HepG2 (cell line): ENCODE measurements around the gene PDGFA. TPM values are rescaled to one million over a fixed set of nuclear protein-coding genes. Genes with fewer than 3 reads are reported as not detected.

Source experiments
- ATAC-seq: fragments of 200-7000 bp; cut with Tn5 transposase; 3 replicates; pipeline ENCODE4 v1.9.1; 2020; ENCODE audit warnings: mild to moderate bottlenecking, moderate library complexity
- BruUV-seq: library from RNA; stranded (reverse); fragments of 400-500 nt; replicated peaks from 2 replicates; lab custom pipeline; 2021; lab: Mats Ljungman, UMichigan
- CTCF ChIA-PET: fragments of 300-600 bp; formaldehyde crosslinking; extraction: SDS; loops from one replicate; lab custom pipeline; 2021; ENCODE audit warnings: low total read pairs, inconsistent platforms, low intra/inter-chr PET ratio; lab: Yijun Ruan, JAX
- POLR2A ChIA-PET: fragments of 350-600 bp; sonication (Branson Sonifier 250); formaldehyde crosslinking; loops from one replicate; lab custom pipeline; 2020; ENCODE audit warnings: antibody characterized with exemption, inconsistent platforms; lab: Yijun Ruan, JAX
- DNase-seq: peaks from one replicate; pipeline ENCODE4 v3.0.0-alpha.2; 2015; ENCODE audit warnings: low spot score
- FAIRE-seq: peaks from 3 replicates; lab custom pipeline; 2011; peaks lifted over from hg19 to GRCh38; lab: Jason Lieb, UNC
- H2AFZ ChIP-seq: one replicate; pipeline ENCODE4 v1.6.1; 2011; ENCODE audit warnings: low read length, inconsistent platforms
- H3K27ac ChIP-seq: fragments of 300-600 bp; 3 replicates; pipeline ENCODE4 v1.8.0; 2011; ENCODE audit warnings: mixed run types, mild to moderate bottlenecking, mixed read lengths, low read length, inconsistent platforms; ENCODE audit not compliant: insufficient read depth; ENCODE audit errors: extremely low read length
- H3K27me3 ChIP-seq, 2 experiments: fragments of 200-600 bp in 1 of 2; 2 replicates in 1 of 2; 3 replicates in 1 of 2; pipeline versions ENCODE4 v1.6.0 to v1.8.0; 2011; ENCODE audit warnings: low read length in 2 of 2, mild to moderate bottlenecking in 2 of 2, moderate library complexity in 2 of 2, inconsistent platforms in 1 of 2; ENCODE audit not compliant: insufficient read depth in 2 of 2, control insufficient read depth in 1 of 2
- H3K36me3 ChIP-seq, 2 experiments: fragments of 200-600 bp in 1 of 2; replicated peaks in 1 of 2; 2 replicates in 1 of 2; 3 replicates in 1 of 2; pipeline versions ENCODE4 v1.5.1 to v1.8.0; 2011; ENCODE audit warnings: low read length in 2 of 2, inconsistent platforms in 1 of 2; ENCODE audit not compliant: insufficient read depth in 2 of 2, control insufficient read depth in 1 of 2
- H3K4me1 ChIP-seq: 2 replicates; pipeline ENCODE4 v1.5.1; 2012; ENCODE audit warnings: low read length, inconsistent platforms; ENCODE audit not compliant: insufficient read depth
- H3K4me2 ChIP-seq: 2 replicates; pipeline ENCODE4 v1.6.0; 2011; ENCODE audit warnings: low read depth, low read length, inconsistent platforms
- H3K4me3 ChIP-seq, 3 experiments: fragments of 200-600 bp in 1 of 3; sonication (generic), shearing (Covaris generic) in 1 of 3; replicated peaks in 1 of 3; 2 replicates each; pipeline ENCODE4 v1.5.1; 2011 to 2016; ENCODE audit warnings: low read length in 3 of 3, inconsistent platforms in 2 of 3, low read depth in 2 of 3, mild to moderate bottlenecking in 2 of 3, control low read depth in 1 of 3, mixed read lengths in 1 of 3; ENCODE audit not compliant: insufficient read depth in 1 of 3
- H3K79me2 ChIP-seq: one replicate; pipeline ENCODE4 v1.6.1; 2011; ENCODE audit warnings: low read length, inconsistent platforms; ENCODE audit not compliant: insufficient read depth
- H3K9ac ChIP-seq: 2 replicates; pipeline ENCODE4 v1.6.0; 2011; ENCODE audit warnings: mild to moderate bottlenecking, low read depth, low read length, inconsistent platforms; ENCODE audit not compliant: insufficient read depth
- H3K9me3 ChIP-seq: 2 replicates; pipeline ENCODE4 v1.5.1; 2012; ENCODE audit warnings: mild to moderate bottlenecking, low read length
- H4K20me1 ChIP-seq: 2 replicates; pipeline ENCODE4 v1.6.0; 2011; ENCODE audit warnings: inconsistent platforms, mild to moderate bottlenecking, low read length, moderate library complexity; ENCODE audit not compliant: insufficient read depth
- GLI4 ChIP-seq: sonication (generic); formaldehyde crosslinking; IDR thresholded peaks from 2 replicates; pipeline ENCODE4 v1.5.1; 2020; ENCODE audit warnings: missing genetic modification reagents, mild to moderate bottlenecking, moderate library complexity, borderline replicate concordance
- HNF4A ChIP-seq: sonication (generic); formaldehyde crosslinking; IDR thresholded peaks from 2 replicates; pipeline ENCODE4 v1.4.0; 2020; ENCODE audit warnings: missing genetic modification reagents
- MTA1 ChIP-seq: sonication (generic); formaldehyde crosslinking; IDR thresholded peaks from 2 replicates; pipeline ENCODE4 v1.4.0; 2020; ENCODE audit warnings: missing genetic modification reagents, mild to moderate bottlenecking, borderline replicate concordance
- NFATC3 ChIP-seq: sonication (generic); formaldehyde crosslinking; IDR thresholded peaks from 2 replicates; pipeline ENCODE4 v1.5.1; 2020; ENCODE audit warnings: mild to moderate bottlenecking, missing genetic modification reagents
- PLRG1 ChIP-seq: fragments of 450-650 bp; conservative IDR thresholded peaks from 2 replicates; pipeline ENCODE4 v1.6.1; 2016
- ZNF160 ChIP-seq: sonication (generic); formaldehyde crosslinking; IDR thresholded peaks from 2 replicates; pipeline ENCODE4 v1.8.0; 2022; ENCODE audit warnings: mild to moderate bottlenecking, inconsistent platforms, missing genetic modification reagents
- ZNF776 ChIP-seq: sonication (generic); formaldehyde crosslinking; IDR thresholded peaks from 2 replicates; pipeline ENCODE4 v1.4.0; 2020; ENCODE audit warnings: mild to moderate bottlenecking, missing genetic modification reagents
- WGBS: methylation state at CpG from one replicate; pipeline ENCODE4 v1.1.6; 2017; ENCODE audit warnings: low lambda C conversion rate; 5-methylcytosine and 5-hydroxymethylcytosine counted together
- in situ Hi-C: cut with HindIII; loops from 2 replicates; pipeline ENCODE4 v1.10.0; 2017; ENCODE audit warnings: low pct_unique_long_range_greater_than_20kb; ENCODE audit not compliant: extremely low pct_ligation_motif_present
- intact Hi-C: fragments of 100-400 bp; cut with micrococcal nuclease; formaldehyde crosslinking; loops from one replicate; pipeline ENCODE4 v1.10.0; 2022; ENCODE audit not compliant: unreplicated experiment
- polyA plus RNA-seq, 8 experiments: library from polyadenylated mRNA; depleted of rRNA in 3 of 8; stranded (reverse) in 7 of 8; unstranded in 1 of 8; fragments of >200 nt; fragmentation: Illumina TruSeq in 4 of 8; extraction: Trizol in 4 of 8; gene quantifications; 2 replicates each; pipeline versions ENCODE4 v1.2.1 to v1.2.3, GENCODE V29; 2011 to 2016; ENCODE audit warnings: low read depth in 4 of 8, missing spikeins in 1 of 8, mixed read lengths in 1 of 8; ENCODE audit not compliant: insufficient read depth in 1 of 8
- total RNA-seq, 5 experiments: library from RNA; depleted of rRNA; stranded (reverse); fragments of >200 nt; fragmentation: Illumina TruSeq; extraction: Trizol; gene quantifications; 2 replicates each; pipeline ENCODE4 v1.2.3, GENCODE V29; 2016; ENCODE audit warnings: low read depth in 1 of 5
- TF ChIP-seq, protein P1 (sequence below): sonication (generic); formaldehyde crosslinking; IDR thresholded peaks from 2 replicates; pipeline ENCODE4 v1.4.0; 2020; ENCODE audit warnings: missing genetic modification reagents
- TF ChIP-seq, protein P2 (sequence below): sonication (generic); formaldehyde crosslinking; IDR thresholded peaks from 2 replicates; pipeline ENCODE4 v1.8.0; 2022; ENCODE audit warnings: missing genetic modification reagents, low read depth, mild to moderate bottlenecking, borderline replicate concordance
- TF ChIP-seq, protein P3 (sequence below): sonication (generic); formaldehyde crosslinking; IDR thresholded peaks from 2 replicates; pipeline ENCODE4 v1.5.0; 2020; ENCODE audit warnings: mild to moderate bottlenecking, missing genetic modification reagents
- TF ChIP-seq, protein P4 (sequence below): sonication (generic); formaldehyde crosslinking; IDR thresholded peaks from 2 replicates; pipeline ENCODE4 v1.5.1; 2020; ENCODE audit warnings: missing genetic modification reagents, mild to moderate bottlenecking, borderline replicate concordance

Gene PDGFA
- total and polyA plus RNA-seq, 2 of the 13 experiments (the other 11 are each of a cell fraction or from before 2014, with no cell fraction given), result 1.5 to 3.4 TPM

DNA sequence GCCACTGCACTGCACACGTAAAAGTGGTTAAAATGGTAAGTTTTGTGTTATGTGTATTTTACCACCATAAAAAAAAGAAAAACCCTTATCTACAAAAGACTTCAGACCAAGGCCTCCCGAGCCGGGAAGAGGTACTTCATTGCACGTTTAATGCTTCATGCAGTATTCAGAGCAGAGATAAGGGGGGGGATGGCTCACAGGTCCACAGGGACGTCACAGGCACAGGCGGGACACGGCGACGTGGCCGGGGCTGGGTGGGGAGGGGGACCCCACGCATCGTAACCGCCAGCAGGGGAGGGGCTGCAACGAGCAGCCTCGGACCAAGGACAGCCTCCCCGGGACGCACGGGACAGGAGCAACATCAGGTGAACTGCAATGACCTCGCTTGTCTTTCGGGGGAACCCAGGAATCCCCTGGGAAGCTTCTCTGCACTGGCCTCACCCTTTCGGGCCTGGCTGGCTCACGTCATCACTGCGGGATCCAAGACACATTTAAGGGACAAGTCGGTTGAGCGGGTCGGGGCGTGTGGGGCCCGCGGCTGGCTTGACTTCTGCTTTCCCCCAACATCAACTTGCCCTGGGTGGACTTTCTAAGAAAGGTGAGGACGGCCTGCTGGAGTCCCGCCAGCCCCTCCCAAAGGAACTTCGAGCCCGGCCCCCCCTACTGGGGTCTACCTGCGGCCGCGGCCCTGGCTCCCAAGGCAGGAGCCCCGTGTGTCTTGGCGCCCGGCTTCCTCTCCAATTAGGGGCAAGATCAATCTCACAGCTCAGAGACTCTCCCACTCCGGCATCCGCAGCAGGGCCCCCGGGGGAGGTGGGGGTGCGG, 29.6 kb upstream of the PDGFA start:
- H3K4me2 ChIP-seq, result no peak overlapping the region
- H3K79me2 ChIP-seq, result no peaks in the 10 kb centered on the region
- TSS peak; percentile 57 for BruUV-seq
- no peaks in the 10 kb centered on the region for H3K36me3 ChIP-seq
- H3K9me3 ChIP-seq, result no peaks in the 10 kb centered on the region
- no peak overlapping the region for H3K4me3 ChIP-seq
- DNase-seq (no peak), ATAC-seq (no peak), FAIRE-seq (no peak)
- intact Hi-C loops (no loop called here), in situ Hi-C loops (no loop called here)
- no peaks in the 10 kb centered on the region for H4K20me1 ChIP-seq
- WGBS, result 88% methylated on average over 24 of the region's 43 CpGs
- no peak overlapping the region for H3K27ac ChIP-seq
- TF ChIP-seq ZNF776, result no peak
- TF ChIP-seq, protein P1, sequence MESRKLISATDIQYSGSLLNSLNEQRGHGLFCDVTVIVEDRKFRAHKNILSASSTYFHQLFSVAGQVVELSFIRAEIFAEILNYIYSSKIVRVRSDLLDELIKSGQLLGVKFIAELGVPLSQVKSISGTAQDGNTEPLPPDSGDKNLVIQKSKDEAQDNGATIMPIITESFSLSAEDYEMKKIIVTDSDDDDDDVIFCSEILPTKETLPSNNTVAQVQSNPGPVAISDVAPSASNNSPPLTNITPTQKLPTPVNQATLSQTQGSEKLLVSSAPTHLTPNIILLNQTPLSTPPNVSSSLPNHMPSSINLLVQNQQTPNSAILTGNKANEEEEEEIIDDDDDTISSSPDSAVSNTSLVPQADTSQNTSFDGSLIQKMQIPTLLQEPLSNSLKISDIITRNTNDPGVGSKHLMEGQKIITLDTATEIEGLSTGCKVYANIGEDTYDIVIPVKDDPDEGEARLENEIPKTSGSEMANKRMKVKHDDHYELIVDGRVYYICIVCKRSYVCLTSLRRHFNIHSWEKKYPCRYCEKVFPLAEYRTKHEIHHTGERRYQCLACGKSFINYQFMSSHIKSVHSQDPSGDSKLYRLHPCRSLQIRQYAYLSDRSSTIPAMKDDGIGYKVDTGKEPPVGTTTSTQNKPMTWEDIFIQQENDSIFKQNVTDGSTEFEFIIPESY, result 0 out of 2 replicates have a peak, but pooled peaks have one; percentile 13
- TF ChIP-seq ZNF160 (CRISPR knock-in tag), result no peak
- TF ChIP-seq MTA1 (CRISPR knock-in tag), result no peak
- ChIA-PET POLR2A (no interaction called here), CTCF (no interaction called here)
- no peak overlapping the region for H2AFZ ChIP-seq
- H3K27me3 ChIP-seq, result no peaks in the 10 kb centered on the region
- no peak overlapping the region for H3K9ac ChIP-seq
- H3K4me1 ChIP-seq, result peaks cover 20% of the 10 kb centered on the region

DNA sequence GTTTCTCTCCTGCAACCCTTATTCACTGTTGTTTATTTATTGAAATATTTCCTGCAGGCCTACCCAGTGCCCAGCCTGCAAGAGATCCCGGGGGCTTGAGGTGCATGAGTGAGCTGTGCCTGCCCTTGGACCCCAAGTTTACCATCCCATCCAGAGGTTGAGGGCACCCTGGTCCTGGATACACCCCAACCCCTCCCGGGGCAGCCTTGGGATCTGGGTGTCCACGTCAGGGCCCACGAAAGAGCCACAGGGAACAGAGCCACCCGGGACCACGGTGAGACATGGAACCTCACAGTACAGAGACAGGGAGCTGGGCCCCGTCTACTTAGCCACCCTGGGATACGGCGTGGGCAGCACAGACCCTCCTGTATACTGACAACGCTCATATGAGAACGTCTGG, 28.8 kb upstream of the PDGFA start:
- peaks cover 17% of the 10 kb centered on the region for H3K4me1 ChIP-seq
- no peak overlapping the region for H3K9ac ChIP-seq
- no peaks in the 10 kb centered on the region for H4K20me1 ChIP-seq
- no peak overlapping the region for H3K4me2 ChIP-seq
- no peaks in the 10 kb centered on the region for H3K9me3 ChIP-seq
- H3K36me3 ChIP-seq, result no peaks in the 10 kb centered on the region
- H3K27ac ChIP-seq, result no peak overlapping the region
- ChIA-PET POLR2A (no interaction called here), CTCF (no interaction called here)
- WGBS, result 81% methylated on average over 7 of the region's 11 CpGs
- FAIRE-seq (no peak), ATAC-seq (no peak), DNase-seq (no peak)
- H3K27me3 ChIP-seq, result no peaks in the 10 kb centered on the region
- no peaks in the 10 kb centered on the region for H3K79me2 ChIP-seq
- H3K4me3 ChIP-seq, result no peak overlapping the region
- in situ Hi-C loops, result no loop called here
- intact Hi-C loops, result no loop called here
- no peak overlapping the region for H2AFZ ChIP-seq
- BruUV-seq, result no TSS peak
- TF ChIP-seq PLRG1, result no peak
- TF ChIP-seq, protein P2, sequence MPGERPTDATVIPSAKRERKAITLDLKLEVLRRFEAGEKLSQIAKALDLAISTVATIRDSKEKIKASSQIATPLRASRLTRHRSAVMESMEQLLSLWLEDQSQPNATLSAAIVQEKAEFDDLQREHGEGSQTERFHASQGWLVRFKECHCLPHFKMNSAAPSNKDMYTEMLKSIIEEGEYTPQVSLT (CRISPR knock-in tag), result no peak
- TF ChIP-seq GLI4 (CRISPR knock-in tag), result no peak
- no peak for TF ChIP-seq HNF4A (CRISPR knock-in tag)
- TF ChIP-seq, protein P3, sequence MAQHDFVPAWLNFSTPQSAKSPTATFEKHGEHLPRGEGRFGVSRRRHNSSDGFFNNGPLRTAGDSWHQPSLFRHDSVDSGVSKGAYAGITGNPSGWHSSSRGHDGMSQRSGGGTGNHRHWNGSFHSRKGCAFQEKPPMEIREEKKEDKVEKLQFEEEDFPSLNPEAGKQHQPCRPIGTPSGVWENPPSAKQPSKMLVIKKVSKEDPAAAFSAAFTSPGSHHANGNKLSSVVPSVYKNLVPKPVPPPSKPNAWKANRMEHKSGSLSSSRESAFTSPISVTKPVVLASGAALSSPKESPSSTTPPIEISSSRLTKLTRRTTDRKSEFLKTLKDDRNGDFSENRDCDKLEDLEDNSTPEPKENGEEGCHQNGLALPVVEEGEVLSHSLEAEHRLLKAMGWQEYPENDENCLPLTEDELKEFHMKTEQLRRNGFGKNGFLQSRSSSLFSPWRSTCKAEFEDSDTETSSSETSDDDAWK, result no peak
- TF ChIP-seq, protein P4, sequence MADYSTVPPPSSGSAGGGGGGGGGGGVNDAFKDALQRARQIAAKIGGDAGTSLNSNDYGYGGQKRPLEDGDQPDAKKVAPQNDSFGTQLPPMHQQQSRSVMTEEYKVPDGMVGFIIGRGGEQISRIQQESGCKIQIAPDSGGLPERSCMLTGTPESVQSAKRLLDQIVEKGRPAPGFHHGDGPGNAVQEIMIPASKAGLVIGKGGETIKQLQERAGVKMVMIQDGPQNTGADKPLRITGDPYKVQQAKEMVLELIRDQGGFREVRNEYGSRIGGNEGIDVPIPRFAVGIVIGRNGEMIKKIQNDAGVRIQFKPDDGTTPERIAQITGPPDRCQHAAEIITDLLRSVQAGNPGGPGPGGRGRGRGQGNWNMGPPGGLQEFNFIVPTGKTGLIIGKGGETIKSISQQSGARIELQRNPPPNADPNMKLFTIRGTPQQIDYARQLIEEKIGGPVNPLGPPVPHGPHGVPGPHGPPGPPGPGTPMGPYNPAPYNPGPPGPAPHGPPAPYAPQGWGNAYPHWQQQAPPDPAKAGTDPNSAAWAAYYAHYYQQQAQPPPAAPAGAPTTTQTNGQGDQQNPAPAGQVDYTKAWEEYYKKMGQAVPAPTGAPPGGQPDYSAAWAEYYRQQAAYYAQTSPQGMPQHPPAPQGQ (CRISPR knock-in tag), result no peak
- no peak for TF ChIP-seq NFATC3 (CRISPR knock-in tag)
